DND-41 (cell line): Measurements from ENCODE around the gene SMG7.
A peak's percentile ranks its signal among the peaks of the same experiment; 100 is the strongest.

ENCODE experiments used
- ATAC-seq: fragments of 200-7000 bp; cut with Tn5 transposase; 3 replicates; pipeline ENCODE4 v1.9.1; 2021; ENCODE audit warnings: low read depth; ENCODE audit not compliant: insufficient read depth
- DNase-seq: peaks from one replicate; pipeline ENCODE4 v3.0.0-alpha.2; 2020
- H2AFZ ChIP-seq: 2 replicates; pipeline ENCODE4 v1.6.0; 2012; ENCODE audit warnings: low read depth, low read length
- H3K27ac ChIP-seq: 2 replicates; pipeline ENCODE4 v1.5.1; 2012; ENCODE audit warnings: low read length, inconsistent platforms
- H3K27me3 ChIP-seq: fragments of 200-600 bp; sonication (generic); 2 replicates; pipeline ENCODE4 v1.6.0; 2012; ENCODE audit warnings: low read length, mild to moderate bottlenecking, inconsistent platforms; ENCODE audit not compliant: insufficient read depth, poor library complexity
- H3K36me3 ChIP-seq: 2 replicates; pipeline ENCODE4 v1.5.1; 2012; ENCODE audit warnings: low read length, inconsistent platforms; ENCODE audit not compliant: insufficient read depth
- H3K4me1 ChIP-seq: 2 replicates; pipeline ENCODE4 v1.5.1; 2012; ENCODE audit warnings: mild to moderate bottlenecking, low read length; ENCODE audit not compliant: insufficient read depth
- H3K4me2 ChIP-seq: 2 replicates; pipeline ENCODE4 v1.6.0; 2012; ENCODE audit warnings: mild to moderate bottlenecking, moderate library complexity, low read length, inconsistent platforms; ENCODE audit not compliant: insufficient read depth
- H3K4me3 ChIP-seq, 2 experiments: fragments of 200-600 bp in 1 of 2; shearing (Covaris generic) in 1 of 2; 2 replicates each; pipeline ENCODE4 v1.5.1; 2012 to 2016; ENCODE audit warnings: inconsistent platforms in 2 of 2, low read length in 2 of 2, mild to moderate bottlenecking in 2 of 2, low read depth in 1 of 2, moderate library complexity in 1 of 2
- H3K79me2 ChIP-seq: 2 replicates; pipeline ENCODE4 v1.6.0; 2012; ENCODE audit warnings: low read length, inconsistent platforms; ENCODE audit not compliant: insufficient read depth
- H3K9ac ChIP-seq: 2 replicates; pipeline ENCODE4 v1.6.0; 2012; ENCODE audit warnings: low read depth, mild to moderate bottlenecking, inconsistent platforms, low read length, moderate library complexity
- H3K9me3 ChIP-seq: 2 replicates; pipeline ENCODE4 v1.5.1; 2012; ENCODE audit warnings: low read length, moderate library complexity, mild to moderate bottlenecking, inconsistent platforms; ENCODE audit not compliant: insufficient read depth, severe bottlenecking
- H4K20me1 ChIP-seq: 2 replicates; pipeline ENCODE4 v1.6.0; 2012; ENCODE audit warnings: low read length; ENCODE audit not compliant: insufficient read depth
- CTCF ChIP-seq: IDR thresholded peaks from 2 replicates; pipeline ENCODE4 v1.5.1; 2012; ENCODE audit warnings: borderline replicate concordance, low read length, moderate library complexity, mild to moderate bottlenecking; ENCODE audit not compliant: poor library complexity, severe bottlenecking; ENCODE audit errors: extremely low read depth
- EZH2 ChIP-seq: IDR thresholded peaks from 3 replicates; pipeline ENCODE4 v1.6.1; 2012; ENCODE audit warnings: borderline replicate concordance, low read depth, mild to moderate bottlenecking, moderate library complexity, low read length, inconsistent platforms; ENCODE audit not compliant: severe bottlenecking

SMG7 gene

GRCh38 chr1:183533617-183534174 lies 61.4 kb downstream of the SMG7 start:
- Histone ChIP-seq H3K27ac (no peak overlapping the region), H3K27me3 (no peaks in the 10 kb centered on the region), H2AFZ (no peak overlapping the region), H3K4me3 (no peak overlapping the region), H4K20me1 (no peaks in the 10 kb centered on the region), H3K79me2 (no peaks in the 10 kb centered on the region), H3K9ac (no peak overlapping the region), H3K4me1 (no peaks in the 10 kb centered on the region), H3K36me3 (peaks cover 96% of the 10 kb centered on the region), H3K4me2 (no peak overlapping the region), H3K9me3 (no peaks in the 10 kb centered on the region)
- DNase-seq (no peak), ATAC-seq (no peak)
- TF ChIP-seq CTCF (no peak), EZH2 (no peak)

- no peaks in the 10 kb centered on the region for H3K79me2 ChIP-seq
- H2AFZ ChIP-seq: no peak overlapping the region
- no peaks in the 10 kb centered on the region for H3K4me1 ChIP-seq
- no peak overlapping the region for H3K4me3 ChIP-seq
- no peak for TF ChIP-seq EZH2
- no peak for TF ChIP-seq CTCF
- H3K4me2 ChIP-seq: no peak overlapping the region
- H3K27me3 ChIP-seq: no peaks in the 10 kb centered on the region
- no peaks in the 10 kb centered on the region for H3K9me3 ChIP-seq
- DNase-seq (no peak), ATAC-seq (no peak)
- no peaks in the 10 kb centered on the region for H4K20me1 ChIP-seq
- H3K27ac ChIP-seq: no peak overlapping the region
- H3K9ac ChIP-seq: no peak overlapping the region
- H3K36me3 ChIP-seq: peaks cover 97% of the 10 kb centered on the region
These were observed 65.1 kb downstream of the SMG7 start for GRCh38 chr1:183537405-183537804.

GRCh38 chr1:183543619-183544204 lies 71.4 kb downstream of the SMG7 start:
- Histone ChIP-seq H3K4me1 (no peaks in the 10 kb centered on the region), H3K36me3 (peaks cover 100% of the 10 kb centered on the region), H3K4me3 (no peak overlapping the region), H3K4me2 (no peak overlapping the region), H3K9me3 (no peaks in the 10 kb centered on the region), H3K79me2 (no peaks in the 10 kb centered on the region), H3K9ac (no peak overlapping the region), H3K27me3 (no peaks in the 10 kb centered on the region), H3K27ac (no peak overlapping the region), H2AFZ (no peak overlapping the region), H4K20me1 (no peaks in the 10 kb centered on the region; the same call in 1 of the 2 replicates)
- ATAC-seq (peak; percentile 98), DNase-seq (peak; percentile 27)
- TF ChIP-seq CTCF (peak; percentile 78), EZH2 (no peak)
